ENCODE results near the gene FHOD3.
"Not testable (repeated sequence)": the region's sequence is repeated elsewhere in the genome, so short reads cannot be mapped to it uniquely, and the experiment has no call there.

- TF ChIP-seq POLR2A, SPI1 (IDR thresholded peaks at IDR 0.05; ENCODE audit: low read depth, low read length): not testable (repeated sequence)
Observed at GRCh38 chr18:36551274-36551673, 253.8 kb downstream of the FHOD3 start.

All from GM12891 (cell line).